Neural cell (in vitro differentiated cells): Measurements from ENCODE around the gene MLIP. TPM values are rescaled to one million over a fixed set of nuclear protein-coding genes. Genes with fewer than 3 reads are reported as not detected.

Source experiments
- polyA plus RNA-seq: library from polyadenylated mRNA; depleted of rRNA; stranded (reverse); fragments of >200 nt; gene quantifications from 2 replicates; pipeline ENCODE4 v1.2.3, GENCODE V29; 2014

Gene MLIP
- polyA plus RNA-seq, 1 donor from 2014 or later = not detected

Other genes starting within 250 kb of the MLIP start
- 1.1 TPM in 1 of 2 replicates, not detected in the other for gene TINAG, start 197.0 kb downstream of the MLIP start, polyA plus RNA-seq